Measurements from ENCODE around the gene STX7. TPM values are rescaled to one million over a fixed set of nuclear protein-coding genes. Genes with fewer than 3 reads are reported as not detected.

The STX7 gene, protein sequence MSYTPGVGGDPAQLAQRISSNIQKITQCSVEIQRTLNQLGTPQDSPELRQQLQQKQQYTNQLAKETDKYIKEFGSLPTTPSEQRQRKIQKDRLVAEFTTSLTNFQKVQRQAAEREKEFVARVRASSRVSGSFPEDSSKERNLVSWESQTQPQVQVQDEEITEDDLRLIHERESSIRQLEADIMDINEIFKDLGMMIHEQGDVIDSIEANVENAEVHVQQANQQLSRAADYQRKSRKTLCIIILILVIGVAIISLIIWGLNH
- 73.6 TPM for total RNA-seq

DNA sequence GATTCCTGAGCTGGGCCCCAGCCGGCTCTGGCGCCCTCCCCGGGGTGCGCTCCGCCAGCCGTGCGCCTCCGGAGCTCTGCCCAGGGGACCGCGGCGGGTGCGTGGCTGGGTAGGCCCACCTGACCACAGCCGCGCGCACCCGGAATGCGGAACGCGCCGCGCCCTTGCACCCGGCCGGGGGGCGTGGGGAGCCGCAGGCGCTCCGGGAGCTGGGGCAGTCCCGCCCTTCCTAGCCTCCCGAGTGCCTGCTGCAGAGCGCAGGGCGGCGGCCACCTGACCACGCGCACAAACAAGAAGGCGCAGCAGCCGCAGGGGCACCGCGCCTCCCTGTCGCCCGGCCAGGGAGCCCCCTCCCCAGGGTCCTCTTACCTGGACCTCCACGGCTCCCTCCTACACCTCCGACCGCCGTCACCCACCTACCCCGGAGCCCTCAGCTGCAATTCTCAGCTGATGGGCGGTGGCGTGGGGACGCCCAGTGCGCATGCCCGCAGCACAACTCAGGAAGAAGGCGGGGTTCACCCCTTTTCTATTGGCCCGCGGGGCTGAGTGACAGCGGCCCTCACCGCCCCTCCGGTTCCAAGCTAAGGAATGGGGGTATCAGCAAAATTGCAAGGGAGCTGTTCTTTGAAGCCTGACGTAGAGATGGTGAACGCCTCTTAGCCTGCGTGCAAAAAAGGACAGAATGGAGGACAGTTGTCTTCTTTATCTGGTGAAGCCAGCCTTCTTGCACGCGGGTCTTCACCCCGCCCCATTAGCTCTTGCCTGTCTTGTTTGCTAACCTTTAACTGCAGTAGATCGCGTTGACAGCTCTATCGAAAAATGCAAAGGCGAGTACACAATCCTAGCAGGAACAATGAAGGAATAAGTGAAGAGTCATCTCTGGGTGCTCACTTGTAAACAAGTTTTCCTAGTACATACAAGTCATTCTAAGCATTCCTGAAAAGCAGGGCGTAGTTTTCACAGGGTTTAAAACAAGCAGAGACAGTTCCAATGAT lies at the start of gene STX7:
TSS of gene STX7 (minus strand) at position 479 of the 995 bp plus-strand sequence. CDS start 9,586 bp downstream, outside the sequence.

DNA sequence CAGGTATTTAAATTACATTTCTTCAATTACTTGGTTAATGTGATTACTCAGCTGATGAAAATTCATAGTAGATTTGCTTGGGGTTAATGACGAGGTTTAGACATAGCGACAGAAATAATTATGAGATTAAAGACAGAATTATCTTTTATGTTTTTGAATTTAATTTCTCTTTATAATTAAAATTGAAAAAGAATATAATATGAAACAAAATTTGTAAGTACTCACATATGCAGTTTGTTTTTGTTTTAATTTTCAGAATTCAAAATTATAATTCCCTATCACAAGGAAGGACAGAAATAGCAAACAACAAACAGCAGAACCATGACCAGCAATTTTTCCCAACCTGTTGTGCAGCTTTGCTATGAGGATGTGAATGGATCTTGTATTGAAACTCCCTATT lies 39.5 kb upstream of the STX7 start, which contains the start of gene TAAR8:
TSS of gene TAAR8 (plus strand) at position 301 of the 400 bp plus-strand sequence. CDS start at position 322, 21 bp downstream.

DNA sequence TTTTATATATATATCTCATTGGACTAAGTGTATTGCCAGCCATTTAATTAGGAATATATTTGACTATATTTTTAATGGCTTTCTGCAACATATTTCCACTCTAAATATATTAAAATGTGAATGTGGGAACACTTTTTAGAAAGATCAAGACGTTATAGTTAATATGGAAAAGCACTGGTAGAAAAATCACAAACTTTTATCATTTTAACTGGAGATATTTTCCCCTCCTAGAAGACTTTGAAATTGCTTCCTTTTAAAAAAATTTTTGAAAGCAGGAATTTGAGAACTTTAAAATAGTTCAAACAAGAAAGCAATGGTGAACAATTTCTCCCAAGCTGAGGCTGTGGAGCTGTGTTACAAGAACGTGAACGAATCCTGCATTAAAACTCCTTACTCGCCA lies 25.1 kb upstream of the STX7 start, which contains the start of gene TAAR9:
TSS of gene TAAR9 (plus strand) at position 301 of the 400 bp plus-strand sequence. CDS start at position 314, 13 bp downstream.

DNA sequence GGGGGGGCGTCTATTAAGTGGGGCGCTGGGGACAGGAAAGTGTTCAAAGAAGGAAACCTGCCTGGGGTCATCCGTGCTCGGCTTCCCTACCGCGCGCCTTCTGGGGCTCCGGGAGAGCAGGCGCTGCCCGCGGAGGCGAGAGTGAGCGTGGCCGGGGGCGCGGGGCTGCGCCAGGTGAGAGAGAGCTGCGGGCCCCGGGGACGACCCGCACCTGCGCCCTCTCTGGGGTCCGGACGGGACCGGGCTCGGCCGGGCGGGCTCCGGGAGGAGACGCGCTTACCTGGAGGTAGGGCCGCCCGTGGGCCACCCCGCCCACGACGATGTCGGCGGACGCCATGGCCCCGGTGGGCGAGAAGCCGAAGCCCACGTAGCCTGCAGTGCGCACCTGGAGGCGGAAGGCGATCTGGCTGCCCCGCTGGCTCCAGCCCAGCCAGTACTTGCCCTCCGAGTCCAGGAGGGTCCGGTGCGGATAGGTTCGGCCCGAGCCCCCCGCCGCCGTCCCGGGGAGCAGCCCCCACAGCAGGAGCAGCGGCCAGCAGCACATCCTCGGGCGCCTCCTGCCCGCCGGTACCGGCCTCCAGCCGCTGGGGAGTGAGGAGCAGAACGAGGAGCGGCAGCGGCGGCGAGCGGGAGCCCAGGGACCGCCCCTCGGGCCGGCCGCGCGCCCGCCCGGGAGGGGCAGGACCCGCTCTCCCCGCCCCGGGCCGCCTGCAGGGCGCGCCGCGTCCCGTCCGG lies 111.9 kb downstream of the STX7 start, which contains the start of gene MOXD1:
TSS of gene MOXD1 (minus strand) at position 593 of the 735 bp plus-strand sequence. CDS start at position 544, 49 bp downstream.

Small RNA genes lying within 50 kb of the gene (small RNA-seq; reads per million reads assigned to genes)
- gene TAAR7P, result not detected

Other genes with a start within 250 kb of the STX7 start
- 11.3 TPM for gene MOXD1, start 111.6 kb downstream of the STX7 start, total RNA-seq
- not detected for gene TAAR9, start 25.2 kb upstream of the STX7 start, total RNA-seq
- gene TAAR8, start 39.6 kb upstream of the STX7 start, total RNA-seq, result not detected
- gene TAAR6, start 57.2 kb upstream of the STX7 start, total RNA-seq, result not detected
- not detected for gene TAAR5, start 76.6 kb upstream of the STX7 start, total RNA-seq
- not detected for gene TAAR2, start 111.2 kb upstream of the STX7 start, total RNA-seq
- gene TAAR1, start 146.1 kb upstream of the STX7 start, total RNA-seq, result not detected
- not detected for gene VNN1, start 200.9 kb upstream of the STX7 start, total RNA-seq
- 1.4 TPM for gene VNN2, start 244.8 kb upstream of the STX7 start, total RNA-seq

Data from diencephalon (tissue), 1 donor.